Anterior cingulate cortex (tissue), 58 donors: ENCODE measurements around the gene RAB1A.
"Not testable (repeated sequence)": the region's sequence is repeated elsewhere in the genome, so short reads cannot be mapped to it uniquely, and the experiment has no call there.

Experiments
- DNase-seq, 58 donors: peaks; one replicate each; lab custom pipeline; 2025; lab: John Stamatoyannopoulos, UW

Gene RAB1A

GRCh38 chr2:65129826-65130663, at the start of gene RAB1A:
RAB1A (minus strand) TSS chr2:65130106; CDS start chr2:65129915, 191 bp downstream.
- DNase-seq = peak; percentile 93 to 100 (median 99)

- DNase-seq = no peak
Observed at GRCh38 chr2:65177751-65178442, 48.0 kb upstream of the RAB1A start.

- DNase-seq = peak in 1 of 58 donors; percentile 14
Observed at GRCh38 chr2:65175894-65176530, 46.1 kb upstream of the RAB1A start.

- not testable (repeated sequence) for DNase-seq
Observed at GRCh38 chr2:65174031-65174430, 44.1 kb upstream of the RAB1A start.

GRCh38 chr2:65172994-65173790, 43.3 kb upstream of the RAB1A start:
- DNase-seq = no peak

- not testable (repeated sequence) for DNase-seq
Observed at GRCh38 chr2:65170611-65171477, 40.9 kb upstream of the RAB1A start.

- DNase-seq = no peak
Observed at GRCh38 chr2:65169760-65170136, 39.8 kb upstream of the RAB1A start.

- DNase-seq = peak in 5 of 58 donors; percentile 2 to 35 (median 18)
Observed at GRCh38 chr2:65165558-65165957, 35.7 kb upstream of the RAB1A start.

GRCh38 chr2:65164426-65164891, 34.6 kb upstream of the RAB1A start:
- DNase-seq = peak in 16 of 58 donors; percentile 3 to 62 (median 16)

GRCh38 chr2:65161551-65162100, 31.7 kb upstream of the RAB1A start:
- no peak for DNase-seq

- no peak for DNase-seq
Observed at GRCh38 chr2:65159906-65160305, 30.0 kb upstream of the RAB1A start.

- DNase-seq = no peak
Observed at GRCh38 chr2:65159261-65159660, 29.4 kb upstream of the RAB1A start.

- DNase-seq = no peak
Observed at GRCh38 chr2:65158557-65158956, 28.7 kb upstream of the RAB1A start.

GRCh38 chr2:65157856-65158255, 27.9 kb upstream of the RAB1A start:
- DNase-seq = not testable (repeated sequence)

- DNase-seq = no peak
Observed at GRCh38 chr2:65156041-65156440, 26.1 kb upstream of the RAB1A start.

GRCh38 chr2:65153515-65153914, 23.6 kb upstream of the RAB1A start:
- DNase-seq = no peak

- no peak for DNase-seq
Observed at GRCh38 chr2:65146078-65146477, 16.2 kb upstream of the RAB1A start.

- no peak for DNase-seq
Observed at GRCh38 chr2:65144571-65144970, 14.7 kb upstream of the RAB1A start.

GRCh38 chr2:65142515-65142914, 12.6 kb upstream of the RAB1A start:
- DNase-seq = peak in 19 of 58 donors; percentile 3 to 69 (median 30)
